H1 (cell line): ENCODE results near the gene SLC30A3. TPM values are rescaled to one million over a fixed set of nuclear protein-coding genes. Genes with fewer than 3 reads are reported as not detected.

Experiments
- CTCF ChIA-PET: fragments of 300-600 bp; sonication (Branson Sonifier 250); formaldehyde crosslinking; loops from one replicate; lab custom pipeline; 2021; ENCODE audit not compliant: partially characterized antibody; lab: Charles Lee
- POLR2A ChIA-PET: fragments of 300-600 bp; sonication (Branson Sonifier 250); formaldehyde crosslinking; loops from one replicate; lab custom pipeline; 2021; ENCODE audit warnings: inconsistent platforms; ENCODE audit not compliant: partially characterized antibody; lab: Charles Lee
- DNase-seq, 2 experiments: peaks; one replicate each; pipeline versions ENCODE4 v3.0.0 to v3.0.0-alpha.2; 2010 to 2022; ENCODE audit warnings: low spot score in 2 of 2, low read depth in 1 of 2, mixed read lengths in 1 of 2
- FAIRE-seq: peaks from 2 replicates; lab custom pipeline; 2011; peaks lifted over from hg19 to GRCh38; lab: Jason Lieb, UNC
- H2AFZ ChIP-seq: 2 replicates; pipeline ENCODE4 v1.8.1; 2012; ENCODE audit warnings: low read length, inconsistent platforms
- H2AK5ac ChIP-seq: 2 replicates; pipeline ENCODE4 v1.6.1; 2013; ENCODE audit warnings: low read depth, low read length
- H2BK120ac ChIP-seq: replicated peaks from 2 replicates; pipeline ENCODE3; 2013; ENCODE audit warnings: low read depth, low read length, inconsistent platforms
- H2BK12ac ChIP-seq: 2 replicates; pipeline ENCODE4 v1.6.1; 2013; ENCODE audit warnings: low read depth, low read length
- H2BK15ac ChIP-seq: 2 replicates; pipeline ENCODE4 v1.6.1; 2013; ENCODE audit warnings: low read length
- H2BK20ac ChIP-seq: 2 replicates; pipeline ENCODE4 v1.6.1; 2013; ENCODE audit warnings: low read length
- H2BK5ac ChIP-seq: 2 replicates; pipeline ENCODE4 v1.6.1; 2013; ENCODE audit warnings: low read depth, low read length
- H3K14ac ChIP-seq: 2 replicates; pipeline ENCODE4 v1.6.1; 2013; ENCODE audit warnings: inconsistent platforms; ENCODE audit not compliant: insufficient read length
- H3K18ac ChIP-seq: 2 replicates; pipeline ENCODE4 v1.6.1; 2013; ENCODE audit warnings: low read length; ENCODE audit errors: extremely low read depth
- H3K23ac ChIP-seq: 2 replicates; pipeline ENCODE4 v1.6.1; 2013; ENCODE audit warnings: inconsistent platforms; ENCODE audit not compliant: insufficient read length
- H3K23me2 ChIP-seq: 2 replicates; pipeline ENCODE4 v1.6.1; 2013; ENCODE audit warnings: low read depth, low read length
- H3K27ac ChIP-seq: 2 replicates; pipeline ENCODE4 v1.6.1; 2011; ENCODE audit warnings: low read depth, low read length, inconsistent platforms
- H3K27me3 ChIP-seq, 4 experiments: replicated peaks in 1 of 4; 1 replicate in 1 of 4; 2 replicates in 3 of 4; pipeline versions ENCODE4 v1.6.1 to v1.8.1; 2011 to 2013; ENCODE audit warnings: low read length in 3 of 4, mild to moderate bottlenecking in 3 of 4, inconsistent platforms in 2 of 4, mixed read lengths in 2 of 4, moderate library complexity in 1 of 4; ENCODE audit not compliant: control insufficient read depth in 3 of 4, insufficient read depth in 3 of 4; ENCODE audit errors: extremely low read depth in 1 of 4
- H3K36me3 ChIP-seq, 4 experiments: 2 replicates each; pipeline versions ENCODE4 v1.6.1 to v1.8.1; 2011 to 2013; ENCODE audit warnings: mild to moderate bottlenecking in 4 of 4, low read length in 3 of 4, moderate library complexity in 2 of 4, control low read depth in 1 of 4, inconsistent platforms in 1 of 4; ENCODE audit not compliant: insufficient read depth in 4 of 4, control insufficient read depth in 2 of 4
- H3K4ac ChIP-seq: replicated peaks from 2 replicates; pipeline ENCODE3; 2013; ENCODE audit warnings: low read length, low read depth, mixed read lengths, inconsistent platforms; ENCODE audit not compliant: insufficient read length
- H3K4me1 ChIP-seq, 4 experiments: replicated peaks in 1 of 4; 1 replicate in 1 of 4; 2 replicates in 3 of 4; pipeline versions ENCODE4 v1.6.1 to v1.8.1; 2011 to 2013; ENCODE audit warnings: low read length in 3 of 4, inconsistent platforms in 2 of 4, mixed read lengths in 1 of 4; ENCODE audit not compliant: insufficient read depth in 4 of 4, control insufficient read depth in 3 of 4
- H3K4me2 ChIP-seq, 2 experiments: 2 replicates each; pipeline versions ENCODE4 v1.6.1 to v1.8.1; 2011 to 2013; ENCODE audit warnings: low read depth in 2 of 2, low read length in 2 of 2, control low read depth in 1 of 2, inconsistent platforms in 1 of 2, mild to moderate bottlenecking in 1 of 2; ENCODE audit not compliant: insufficient read depth in 1 of 2
- H3K4me3 ChIP-seq, 4 experiments: fragments of 200-600, 300-600 bp in 1 of 4; sonication (generic), shearing (Covaris generic), sonication (Bioruptor Twin) in 1 of 4; 2 replicates each; pipeline versions ENCODE4 v1.5.1 to v1.8.1; 2011 to 2016; ENCODE audit warnings: low read length in 4 of 4, low read depth in 3 of 4, control low read depth in 2 of 4, inconsistent platforms in 2 of 4, mild to moderate bottlenecking in 2 of 4, mixed read lengths in 1 of 4, moderate library complexity in 1 of 4; ENCODE audit not compliant: insufficient read depth in 2 of 4; ENCODE audit errors: extremely low read depth in 1 of 4
- H3K56ac ChIP-seq: replicated peaks from 2 replicates; pipeline ENCODE3; 2013; ENCODE audit warnings: low read depth, mild to moderate bottlenecking, mixed read lengths, low read length, inconsistent platforms; ENCODE audit not compliant: insufficient read length
- H3K79me1 ChIP-seq: 2 replicates; pipeline ENCODE4 v1.6.1; 2013; ENCODE audit warnings: low read depth, low read length, control low read depth
- H3K79me2 ChIP-seq, 2 experiments: 2 replicates each; pipeline versions ENCODE4 v1.6.1 to v1.8.1; 2012 to 2013; ENCODE audit warnings: low read length in 2 of 2, mild to moderate bottlenecking in 2 of 2, inconsistent platforms in 1 of 2; ENCODE audit not compliant: insufficient read depth in 2 of 2, control insufficient read depth in 1 of 2
- H3K9ac ChIP-seq, 4 experiments: replicated peaks in 1 of 4; 1 replicate in 1 of 4; 2 replicates in 3 of 4; pipeline versions ENCODE4 v1.6.1 to v1.8.1; 2011 to 2013; ENCODE audit warnings: low read depth in 3 of 4, low read length in 3 of 4, control low read depth in 2 of 4, mild to moderate bottlenecking in 2 of 4, moderate library complexity in 2 of 4, inconsistent platforms in 1 of 4; ENCODE audit errors: extremely low read depth in 1 of 4
- H3K9me3 ChIP-seq, 2 experiments: 2 replicates each; pipeline versions ENCODE4 v1.6.1 to v1.8.1; 2012 to 2013; ENCODE audit warnings: mild to moderate bottlenecking in 2 of 2, moderate library complexity in 2 of 2, control low read depth in 1 of 2, inconsistent platforms in 1 of 2, low read depth in 1 of 2, low read length in 1 of 2, mixed read lengths in 1 of 2; ENCODE audit not compliant: insufficient read depth in 2 of 2
- H4K20me1 ChIP-seq, 2 experiments: replicated peaks in 1 of 2; 2 replicates each; pipeline versions ENCODE3 to v1.8.1; 2011 to 2013; ENCODE audit warnings: inconsistent platforms in 2 of 2, low read length in 2 of 2, mild to moderate bottlenecking in 1 of 2; ENCODE audit not compliant: insufficient read depth in 2 of 2, control insufficient read depth in 1 of 2
- H4K5ac ChIP-seq: 2 replicates; pipeline ENCODE4 v1.6.1; 2013; ENCODE audit warnings: low read length, low read depth, mixed read lengths, inconsistent platforms; ENCODE audit not compliant: insufficient read length
- H4K8ac ChIP-seq: 2 replicates; pipeline ENCODE4 v1.8.0; 2013; ENCODE audit warnings: mild to moderate bottlenecking, moderate library complexity, low read length, inconsistent platforms; ENCODE audit not compliant: insufficient read depth; ENCODE audit errors: extremely low read depth
- H4K91ac ChIP-seq: replicated peaks from 2 replicates; pipeline ENCODE3; 2013; ENCODE audit warnings: low read length, mixed read lengths, inconsistent platforms; ENCODE audit not compliant: insufficient read length
- PHF8 ChIP-seq: fragments of 200-600 bp; sonication (generic); conservative IDR thresholded peaks from 2 replicates; pipeline ENCODE4 v1.7.1; 2012; ENCODE audit warnings: low read depth, mild to moderate bottlenecking, inconsistent platforms, low read length, moderate library complexity
- RBBP5 ChIP-seq: IDR thresholded peaks from 2 replicates; pipeline ENCODE4 v1.7.1; 2012; ENCODE audit warnings: low read depth, mild to moderate bottlenecking, inconsistent platforms, low read length, moderate library complexity, borderline replicate concordance
- RXRA ChIP-seq: IDR thresholded peaks from 2 replicates; pipeline ENCODE4 v1.6.1; 2011; ENCODE audit warnings: low read depth, mild to moderate bottlenecking, low read length, moderate library complexity; ENCODE audit not compliant: insufficient read depth
- SP1 ChIP-seq: IDR thresholded peaks from 2 replicates; pipeline ENCODE4 v1.6.1; 2011; ENCODE audit warnings: low read depth, low read length
- SP4 ChIP-seq: IDR thresholded peaks from 2 replicates; pipeline ENCODE4 v1.6.1; 2012; ENCODE audit warnings: low read length, inconsistent platforms
- ZNF274 ChIP-seq: IDR thresholded peaks from 2 replicates; pipeline ENCODE4 v1.7.0; 2012; ENCODE audit warnings: low read length, borderline replicate concordance; ENCODE audit errors: extremely low read depth
- WGBS, 2 experiments: shearing (Covaris generic) in 1 of 2; methylation state at CpG; one replicate each; pipeline versions ENCODE4 v1.1.6 to v1.1.7; 2013 to 2015; ENCODE audit warnings: low lambda C conversion rate in 2 of 2, mixed read lengths in 2 of 2, inconsistent platforms in 1 of 2, low coverage in 1 of 2, missing lambda C conversion rate in 1 of 2; ENCODE audit not compliant: insufficient replicate concordance in 2 of 2, insufficient coverage in 1 of 2, insufficient read length in 1 of 2; ENCODE audit errors: extremely low coverage in 1 of 2, missing lambda C conversion rate in 1 of 2; 5-methylcytosine and 5-hydroxymethylcytosine counted together
- polyA plus RNA-seq, 7 experiments: library from polyadenylated mRNA; depleted of rRNA in 3 of 7; stranded (reverse) in 5 of 7; unstranded in 2 of 7; fragments of >200 nt in 5 of 7; fragments of 200-250 nt in 2 of 7; gene quantifications; 1 replicate in 5 of 7; 2 replicates in 1 of 7; 4 replicates in 1 of 7; pipeline versions ENCODE4 v1.2.1 to v1.2.3, GENCODE V29; 2011 to 2013; ENCODE audit warnings: missing spikeins in 2 of 7, mixed read lengths in 2 of 7
- total RNA-seq: library from RNA; stranded (reverse); fragmentation: NEBNext Ultra II Directional; extraction: Animal tissue kit (Norgen Biotek cat#: 25700); gene quantifications from 2 replicates; pipeline ENCODE4 v1.2.1, GENCODE V29; 2021
- TF ChIP-seq, protein P1 (sequence below): IDR thresholded peaks from 2 replicates; pipeline ENCODE4 v1.6.1; 2012; ENCODE audit warnings: low read length, inconsistent platforms
- TF ChIP-seq, protein P2 (sequence below): IDR thresholded peaks from 2 replicates; pipeline ENCODE4 v1.6.1; 2012; ENCODE audit warnings: inconsistent platforms

Gene SLC30A3
- total and polyA plus RNA-seq, 2 of the 8 experiments (the other 6 are each of a cell fraction or from before 2014, with no cell fraction given), result 15.2 to 30.7 TPM

- H3K23ac ChIP-seq, result no peak overlapping the region
- FAIRE-seq (no peak), DNase-seq (no peak)
- no peak overlapping the region for H2AK5ac ChIP-seq
- H3K56ac ChIP-seq, result no peak overlapping the region
- H2BK12ac ChIP-seq, result no peak overlapping the region
- no peaks in the 10 kb centered on the region for H3K79me1 ChIP-seq
- H3K9ac ChIP-seq, result no peak overlapping the region
- no peak overlapping the region for H3K14ac ChIP-seq
- H4K5ac ChIP-seq, result no peak overlapping the region
- no peak overlapping the region for H3K27ac ChIP-seq
- no peaks in the 10 kb centered on the region for H3K36me3 ChIP-seq
- H2BK120ac ChIP-seq, result peak overlapping the region; percentile 33
- H3K4ac ChIP-seq, result no peak overlapping the region
- no peak overlapping the region for H2BK15ac ChIP-seq
- H4K8ac ChIP-seq, result no peak overlapping the region
- H3K4me1 ChIP-seq, result peaks cover 4 to 15% (median 13%) of the 10 kb centered on the region in 4 experiments
- no peaks in the 10 kb centered on the region for H3K79me2 ChIP-seq
- no peak overlapping the region for H2AFZ ChIP-seq
- peak overlapping the region in 1 of 4 experiments; percentile 43; a peak in 1 of 8 replicates for H3K4me3 ChIP-seq
- no peaks in the 10 kb centered on the region for H4K20me1 ChIP-seq
- H3K9me3 ChIP-seq, result no peaks in the 10 kb centered on the region
- no peak overlapping the region for H4K91ac ChIP-seq
- no peak overlapping the region for H3K18ac ChIP-seq
- H2BK20ac ChIP-seq, result no peak overlapping the region
- peaks cover 3% of the 10 kb centered on the region for H3K23me2 ChIP-seq
- peaks cover 0 to 4% (median 0%) of the 10 kb centered on the region in 4 experiments; a peak in 1 of 7 replicates for H3K27me3 ChIP-seq
- 89% methylated on average over 3 of the region's 3 CpGs; no CpG with 5 or more reads in 1 of the 2 experiments for WGBS, 2 experiments
- H2BK5ac ChIP-seq, result no peak overlapping the region
- H3K4me2 ChIP-seq, result peak overlapping the region in 1 of 2 experiments; percentile 76; a peak in 2 of 4 replicates
- POLR2A ChIA-PET, result interaction anchor here (1.1 to 11.9 kb wide), 17 partner anchors 9 to 177 kb away, joined by 3 to 149 read pairs (median 6); partner anchors contain the start of genes ATRAID, GTF3C2, MPV17 and SLC30A3
- CTCF ChIA-PET, result interaction anchor here (0.8 to 20.2 kb wide), 26 partner anchors 8 to 256 kb away, joined by 3 to 413 read pairs (median 5); partner anchors contain the start of genes CAD, SLC30A3 and UCN
- TF ChIP-seq, protein P1, sequence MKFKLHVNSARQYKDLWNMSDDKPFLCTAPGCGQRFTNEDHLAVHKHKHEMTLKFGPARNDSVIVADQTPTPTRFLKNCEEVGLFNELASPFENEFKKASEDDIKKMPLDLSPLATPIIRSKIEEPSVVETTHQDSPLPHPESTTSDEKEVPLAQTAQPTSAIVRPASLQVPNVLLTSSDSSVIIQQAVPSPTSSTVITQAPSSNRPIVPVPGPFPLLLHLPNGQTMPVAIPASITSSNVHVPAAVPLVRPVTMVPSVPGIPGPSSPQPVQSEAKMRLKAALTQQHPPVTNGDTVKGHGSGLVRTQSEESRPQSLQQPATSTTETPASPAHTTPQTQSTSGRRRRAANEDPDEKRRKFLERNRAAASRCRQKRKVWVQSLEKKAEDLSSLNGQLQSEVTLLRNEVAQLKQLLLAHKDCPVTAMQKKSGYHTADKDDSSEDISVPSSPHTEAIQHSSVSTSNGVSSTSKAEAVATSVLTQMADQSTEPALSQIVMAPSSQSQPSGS, result no peak
- TF ChIP-seq SP4 (no peak), RBBP5 (no peak), SP1 (no peak), ZNF274 (no peak), RXRA (no peak), PHF8 (no peak)
- TF ChIP-seq, protein P2, sequence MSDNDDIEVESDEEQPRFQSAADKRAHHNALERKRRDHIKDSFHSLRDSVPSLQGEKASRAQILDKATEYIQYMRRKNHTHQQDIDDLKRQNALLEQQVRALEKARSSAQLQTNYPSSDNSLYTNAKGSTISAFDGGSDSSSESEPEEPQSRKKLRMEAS, result no peak
Observed at GRCh38 chr2:27281442-27281841, 18.6 kb upstream of the SLC30A3 start.
